MCF 10A (cell line): Measurements from ENCODE around the gene ABCG1. TPM values are rescaled to one million over a fixed set of nuclear protein-coding genes. Genes with fewer than 3 reads are reported as not detected.

Experiments
- BruUV-seq: library from RNA; stranded (reverse); fragments of 400-500 nt; replicated peaks from 2 replicates; lab custom pipeline; 2021; lab: Mats Ljungman, UMichigan
- CTCF ChIA-PET: fragments of 300-600 bp; sonication (Branson Sonifier 250); formaldehyde crosslinking; extraction: SDS; loops from one replicate; lab custom pipeline; 2021; ENCODE audit warnings: antibody characterized with exemption, inconsistent platforms; lab: Yijun Ruan, JAX
- POLR2A ChIA-PET: fragments of 300-600, 350-650 bp; sonication (Branson Sonifier 250); formaldehyde crosslinking; extraction: SDS; loops from one replicate; lab custom pipeline; 2020; ENCODE audit warnings: antibody characterized with exemption, inconsistent platforms; lab: Yijun Ruan, JAX
- DNase-seq: peaks from one replicate; pipeline ENCODE4 v3.0.0-alpha.2; 2018; ENCODE audit not compliant: unreplicated experiment
- H3K27ac Mint-ChIP-seq: one replicate; pipeline ENCODE4 v1.8.0; 2022; ENCODE audit warnings: mild to moderate bottlenecking, low read depth, mixed read lengths; ENCODE audit not compliant: unreplicated experiment
- H3K27me3 Mint-ChIP-seq: one replicate; pipeline ENCODE4 v1.8.0; 2022; ENCODE audit warnings: mixed read lengths; ENCODE audit not compliant: insufficient read depth, unreplicated experiment
- H3K36me3 Mint-ChIP-seq: one replicate; pipeline ENCODE4 v1.8.0; 2022; ENCODE audit warnings: mild to moderate bottlenecking, moderate library complexity, mixed read lengths; ENCODE audit not compliant: insufficient read depth, unreplicated experiment
- H3K4me1 Mint-ChIP-seq: one replicate; pipeline ENCODE4 v1.8.0; 2022; ENCODE audit warnings: mixed read lengths; ENCODE audit not compliant: insufficient read depth, unreplicated experiment
- H3K4me3 Mint-ChIP-seq: one replicate; pipeline ENCODE4 v1.8.0; 2022; ENCODE audit warnings: mild to moderate bottlenecking, moderate library complexity, mixed read lengths; ENCODE audit not compliant: unreplicated experiment
- H3K9me3 Mint-ChIP-seq: one replicate; pipeline ENCODE4 v1.8.0; 2022; ENCODE audit warnings: mixed read lengths; ENCODE audit not compliant: unreplicated experiment
- CTCF ChIP-seq: fragments of 200-600 bp; IDR thresholded peaks from one replicate; pipeline ENCODE4 v1.8.0; 2022; ENCODE audit warnings: antibody characterized with exemption, mild to moderate bottlenecking; ENCODE audit not compliant: unreplicated experiment
- intact Hi-C: fragments of 100-400 bp; cut with micrococcal nuclease; formaldehyde crosslinking; loops from 2 replicates; pipeline ENCODE4 v1.14.1; 2022
- total RNA-seq: library from RNA; stranded (reverse); gene quantifications from 2 replicates; pipeline ENCODE4 v1.2.3, GENCODE V29; 2022

ABCG1 gene
- total RNA-seq, 1 experiment from 2014 or later, result 25.5 TPM

- TF ChIP-seq CTCF, result no peak
- intact Hi-C loops, result no loop called here
- ChIA-PET CTCF (interaction anchor here (0.6 kb wide), 1 partner anchor 61 kb away, joined by 3 read pairs; no protein-coding TSS in a partner anchor), POLR2A (no interaction called here)
- no peak overlapping the region for H3K4me3 Mint-ChIP-seq
- no peak for DNase-seq
- no peak overlapping the region for H3K27ac Mint-ChIP-seq
- no peaks in the 10 kb centered on the region for H3K36me3 Mint-ChIP-seq
- H3K4me1 Mint-ChIP-seq, result no peaks in the 10 kb centered on the region
- no peaks in the 10 kb centered on the region for H3K27me3 Mint-ChIP-seq
- no peaks in the 10 kb centered on the region for H3K9me3 Mint-ChIP-seq
- no TSS peak for BruUV-seq
These were observed 87.6 kb downstream of the ABCG1 start for GRCh38 chr21:42306366-42307035.

DNA sequence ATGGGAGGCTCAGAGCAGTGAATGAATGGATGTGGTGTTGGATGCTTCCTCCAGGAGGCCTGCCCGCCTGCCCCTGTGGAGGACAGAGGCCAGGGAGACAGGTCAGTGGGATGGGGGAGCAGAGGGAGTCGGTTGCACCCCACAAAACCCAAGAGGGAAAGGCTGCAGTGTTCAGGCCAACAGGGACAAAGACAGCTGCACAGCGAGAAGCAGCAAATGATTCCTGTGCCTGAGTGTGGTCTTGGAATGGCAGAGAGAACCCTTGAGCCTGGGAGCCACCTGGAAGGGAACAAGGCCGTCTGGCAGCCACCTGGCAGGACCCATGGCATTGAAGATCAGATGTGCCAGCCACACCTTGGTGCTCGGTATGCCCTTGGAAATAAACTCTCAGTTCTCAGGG, 88.2 kb downstream of the ABCG1 start:
- intact Hi-C loops, result no loop called here
- no TSS peak for BruUV-seq

GRCh38 chr21:42308161-42308913, 89.4 kb downstream of the ABCG1 start:
- DNase-seq, result no peak
- CTCF ChIA-PET, result interaction anchor here (1.1 to 4.3 kb wide), 5 partner anchors 10 to 82 kb away, joined by 3 to 23 read pairs (median 4); no protein-coding TSS in a partner anchor
- POLR2A ChIA-PET, result no interaction called here
- no TSS peak for BruUV-seq
- H3K27ac Mint-ChIP-seq, result no peak overlapping the region
- intact Hi-C loops, result no loop called here
- no peaks in the 10 kb centered on the region for H3K4me1 Mint-ChIP-seq
- H3K27me3 Mint-ChIP-seq, result no peaks in the 10 kb centered on the region
- no peaks in the 10 kb centered on the region for H3K9me3 Mint-ChIP-seq
- H3K36me3 Mint-ChIP-seq, result no peaks in the 10 kb centered on the region
- no peak overlapping the region for H3K4me3 Mint-ChIP-seq
- no peak for TF ChIP-seq CTCF

More for the DNA sequence above, 88.2 kb downstream of the ABCG1 start:
- Mint-ChIP-seq H3K27me3 (no peaks in the 10 kb centered on the region), H3K9me3 (no peaks in the 10 kb centered on the region), H3K36me3 (no peaks in the 10 kb centered on the region), H3K4me3 (no peak overlapping the region), H3K27ac (no peak overlapping the region), H3K4me1 (no peaks in the 10 kb centered on the region)
- no peak for TF ChIP-seq CTCF
- ChIA-PET POLR2A (no interaction called here), CTCF (no interaction called here)
- DNase-seq, result no peak
